Fibroblast of gingiva (primary cell): ENCODE measurements around the gene TMEM59L.

Experiments used
- DNase-seq: peaks from one replicate; pipeline ENCODE4 v3.0.0-alpha.2; 2011; ENCODE audit warnings: low read depth

TMEM59L gene

DNA sequence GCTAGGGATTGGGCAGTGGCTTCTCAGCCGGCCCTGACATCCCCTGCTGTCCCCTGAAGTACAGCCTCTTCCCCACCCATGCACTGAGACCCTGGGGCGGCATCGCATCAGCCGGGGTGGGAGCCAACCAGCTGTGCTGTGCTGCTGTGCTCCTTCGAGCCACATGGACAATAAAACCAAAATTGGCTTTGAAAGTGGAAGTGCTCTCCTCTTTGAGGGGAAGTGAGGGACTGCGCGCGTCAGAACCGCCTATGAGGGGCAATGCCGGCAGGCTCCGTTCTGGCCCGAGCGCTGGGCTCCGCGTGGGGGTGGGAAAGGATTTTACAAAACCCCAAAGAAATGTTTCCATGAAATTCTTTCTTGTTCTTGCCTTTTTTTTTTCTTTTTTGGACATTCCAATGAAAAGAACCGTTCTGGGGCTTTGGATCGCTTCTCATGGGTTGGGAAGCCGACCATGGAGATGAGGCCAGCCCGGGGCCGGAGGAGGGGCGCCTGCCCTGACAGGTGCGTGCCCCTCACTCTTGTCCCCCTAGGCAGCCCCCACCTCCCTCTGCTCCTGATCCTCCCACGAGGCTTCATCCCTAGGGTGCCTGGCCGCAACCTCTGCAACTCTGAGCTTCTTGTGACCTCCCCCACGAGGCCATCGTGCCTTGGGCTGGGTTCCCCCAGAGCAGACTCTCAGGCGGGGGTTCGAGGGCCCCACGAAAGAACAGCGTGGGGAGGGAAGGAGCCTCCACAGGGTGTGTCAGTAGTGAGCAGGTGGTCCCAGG lies 46.8 kb downstream of the TMEM59L start:
- no peak for DNase-seq

GRCh38 chr19:18660051-18660910 lies 47.6 kb downstream of the TMEM59L start:
- DNase-seq = peak; percentile 67

- DNase-seq = no peak
Measured at GRCh38 chr19:18660939-18661670, 48.4 kb downstream of the TMEM59L start.

DNA sequence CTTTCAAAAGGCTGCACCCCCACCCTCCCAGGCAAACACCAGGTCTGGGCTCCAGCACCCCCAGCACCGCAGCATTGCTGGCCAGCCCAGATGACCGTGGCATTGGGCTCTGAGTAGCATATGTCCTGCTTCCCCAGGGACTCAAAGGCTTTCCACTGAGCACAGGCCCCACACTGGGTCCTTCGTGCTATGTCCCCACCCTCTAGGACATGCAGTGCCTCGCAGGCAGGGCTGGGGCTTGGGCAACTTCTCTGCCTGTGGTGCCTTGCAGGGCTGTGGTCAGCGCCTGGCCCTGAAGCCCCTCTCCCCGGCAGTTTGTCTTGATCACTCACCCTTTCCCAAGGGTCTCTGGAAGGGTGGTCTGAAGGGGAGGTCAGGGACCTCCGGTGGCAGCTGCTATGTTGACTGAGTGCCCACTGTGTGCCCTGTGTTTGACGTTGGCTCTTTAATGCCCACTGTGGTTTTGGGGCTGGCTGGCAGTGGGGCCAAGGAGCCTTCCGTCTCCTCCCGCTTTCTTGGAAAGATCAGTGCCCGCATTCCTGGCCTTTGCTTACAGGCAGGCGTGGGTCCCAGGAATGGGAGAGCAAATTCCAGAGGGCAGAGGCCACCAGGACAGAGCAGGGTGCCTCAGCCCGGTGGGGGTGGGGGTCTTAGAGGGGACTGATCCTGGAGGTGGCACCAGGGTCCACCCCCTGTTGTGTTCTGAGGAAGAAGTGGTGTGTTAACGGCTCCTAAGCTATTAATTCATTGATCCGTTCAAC lies 50.5 kb downstream of the TMEM59L start:
- DNase-seq = no peak

DNA sequence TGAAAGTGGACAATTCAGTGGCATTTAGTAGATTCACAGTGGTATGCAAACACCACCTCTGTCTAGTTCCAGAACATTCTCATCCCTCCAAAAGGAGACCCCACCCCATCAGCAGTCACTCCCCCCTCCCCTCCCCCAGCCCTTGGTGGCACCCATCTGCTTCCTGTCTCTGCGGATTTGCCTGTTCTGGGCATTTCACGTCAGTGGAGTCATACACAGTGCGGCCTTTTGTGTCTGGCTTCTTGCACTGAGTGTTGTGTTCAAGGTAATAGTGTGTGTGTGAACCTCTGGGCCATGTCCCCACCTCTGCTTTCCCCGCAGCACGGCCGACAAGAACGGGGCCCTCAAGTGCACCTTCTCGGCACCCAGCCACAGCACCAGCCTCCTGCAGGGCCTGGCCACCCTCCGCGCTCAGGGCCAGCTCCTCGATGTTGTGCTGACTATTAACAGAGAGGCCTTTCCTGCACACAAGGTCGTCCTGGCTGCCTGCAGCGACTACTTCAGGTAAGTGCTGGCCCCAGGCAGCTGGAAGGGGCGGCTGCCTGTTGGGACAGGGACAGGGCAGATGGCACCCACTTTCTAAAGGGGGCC lies 51.4 kb downstream of the TMEM59L start:
- DNase-seq = no peak

DNA sequence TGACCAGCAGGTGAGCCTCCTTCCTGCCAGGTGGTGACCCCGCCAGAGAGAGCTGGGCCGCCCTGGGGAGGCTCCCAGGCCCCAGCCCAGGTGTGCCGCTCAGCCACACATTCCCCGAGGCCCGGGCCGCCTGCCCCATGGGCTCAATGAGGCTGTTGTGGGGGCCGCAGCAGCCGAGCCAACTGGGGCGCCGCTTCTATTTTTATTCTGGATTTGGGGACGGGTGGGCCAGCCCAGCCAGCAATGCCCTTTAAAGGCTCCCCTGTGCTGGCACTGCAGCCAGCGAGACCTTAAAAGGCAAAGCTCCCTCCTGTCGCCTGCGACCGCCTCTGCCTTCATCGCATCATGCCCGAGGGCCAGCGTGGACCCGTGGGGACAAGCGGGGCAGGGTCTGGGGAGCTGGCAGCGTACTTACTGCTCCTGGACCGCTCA lies 53.1 kb downstream of the TMEM59L start:
- no peak for DNase-seq

DNA sequence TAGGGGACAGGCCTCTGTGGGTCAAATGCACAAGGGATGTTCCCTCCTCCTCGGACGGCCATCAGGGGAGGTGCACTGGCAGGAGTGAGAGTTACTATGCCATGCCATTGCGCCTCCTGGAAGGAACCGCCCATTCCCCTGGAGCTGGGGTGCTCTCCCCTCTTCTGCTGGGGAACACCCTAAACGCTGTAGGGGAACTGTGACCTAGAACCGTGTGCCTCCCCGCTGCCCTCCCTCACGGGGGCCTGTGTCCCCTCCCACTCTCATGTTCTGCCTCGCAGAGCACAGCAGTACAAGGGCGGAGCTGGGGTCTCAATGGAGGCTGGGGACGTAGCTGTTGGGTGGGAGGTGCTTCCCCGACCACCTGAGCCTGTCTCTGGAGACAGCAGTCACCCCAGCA lies 53.6 kb downstream of the TMEM59L start:
- DNase-seq = no peak

DNA sequence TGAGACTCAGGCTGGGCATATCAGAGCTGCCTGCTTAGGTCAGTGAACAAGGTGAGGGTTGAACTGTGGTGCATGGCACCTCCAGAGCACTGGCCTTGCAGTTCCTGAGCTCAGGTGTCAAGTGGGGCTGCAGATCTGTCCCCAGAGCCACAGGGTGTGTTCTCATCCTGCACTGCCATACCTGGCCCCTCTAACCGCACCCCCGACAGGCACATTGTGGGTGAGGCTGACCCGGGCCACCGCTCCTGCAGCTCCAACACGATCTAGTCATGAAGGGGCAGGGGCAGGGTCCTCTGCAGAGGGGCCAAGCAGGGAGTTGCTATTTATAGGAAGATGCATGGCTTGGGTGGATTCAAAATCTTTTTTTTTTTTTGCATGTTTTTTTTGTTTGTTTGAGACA lies 54.1 kb downstream of the TMEM59L start:
- DNase-seq = no peak

DNA sequence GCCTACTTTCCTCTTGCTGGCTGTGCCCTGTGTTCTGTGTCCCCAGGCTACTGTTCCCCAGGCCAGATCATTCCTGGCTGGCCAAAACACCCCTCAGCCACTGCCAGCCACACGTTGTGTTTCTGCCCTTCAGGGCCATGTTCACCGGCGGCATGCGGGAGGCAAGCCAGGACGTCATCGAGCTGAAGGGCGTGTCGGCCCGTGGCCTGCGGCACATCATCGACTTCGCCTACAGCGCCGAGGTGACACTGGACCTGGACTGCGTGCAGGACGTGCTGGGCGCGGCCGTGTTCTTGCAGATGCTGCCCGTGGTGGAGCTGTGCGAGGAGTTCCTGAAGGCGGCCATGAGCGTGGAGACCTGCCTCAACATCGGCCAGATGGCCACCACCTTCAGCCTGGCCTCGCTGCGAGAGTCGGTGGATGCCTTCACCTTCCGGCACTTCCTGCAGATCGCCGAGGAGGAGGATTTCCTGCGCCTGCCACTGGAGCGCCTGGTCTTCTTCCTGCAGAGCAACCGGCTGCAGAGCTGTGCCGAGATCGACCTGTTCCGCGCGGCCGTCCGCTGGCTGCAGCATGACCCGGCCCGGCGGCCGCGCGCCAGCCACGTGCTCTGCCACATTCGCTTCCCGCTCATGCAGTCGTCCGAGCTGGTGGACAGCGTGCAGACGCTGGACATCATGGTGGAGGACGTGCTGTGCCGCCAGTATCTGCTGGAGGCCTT lies 55.0 kb downstream of the TMEM59L start:
- no peak for DNase-seq

GRCh38 chr19:18668252-18668631 lies 55.6 kb downstream of the TMEM59L start:
- no peak for DNase-seq

DNA sequence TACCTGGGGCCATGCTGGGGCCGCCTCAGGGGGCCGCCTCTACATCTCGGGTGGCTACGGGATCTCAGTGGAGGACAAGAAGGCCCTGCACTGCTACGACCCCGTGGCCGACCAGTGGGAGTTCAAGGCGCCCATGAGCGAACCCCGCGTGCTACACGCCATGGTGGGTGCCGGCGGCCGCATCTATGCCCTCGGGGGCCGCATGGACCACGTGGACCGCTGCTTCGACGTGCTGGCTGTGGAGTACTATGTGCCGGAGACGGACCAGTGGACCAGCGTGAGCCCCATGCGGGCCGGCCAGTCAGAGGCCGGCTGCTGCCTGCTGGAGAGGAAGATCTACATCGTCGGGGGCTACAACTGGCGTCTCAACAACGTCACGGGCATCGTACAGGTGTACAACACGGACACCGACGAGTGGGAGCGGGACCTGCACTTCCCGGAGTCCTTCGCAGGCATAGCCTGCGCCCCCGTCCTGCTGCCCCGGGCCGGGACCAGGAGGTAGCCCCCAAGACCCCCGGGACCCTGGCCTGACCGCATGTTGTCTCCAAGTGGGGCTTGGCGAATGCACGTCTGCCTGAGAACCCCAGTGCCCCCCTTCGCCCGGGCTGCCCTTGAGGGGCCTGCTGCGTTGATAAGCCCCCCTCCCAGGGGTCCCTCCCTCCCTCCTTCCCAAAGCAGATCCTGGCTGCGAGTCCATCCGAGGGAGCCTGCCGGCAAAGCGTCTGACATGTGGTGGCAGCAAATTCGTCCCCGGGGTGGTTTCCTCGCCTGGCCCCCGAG lies 56.3 kb downstream of the TMEM59L start:
- no peak for DNase-seq

- DNase-seq = no peak
Measured at GRCh38 chr19:18669524-18669817, 56.8 kb downstream of the TMEM59L start.

DNA sequence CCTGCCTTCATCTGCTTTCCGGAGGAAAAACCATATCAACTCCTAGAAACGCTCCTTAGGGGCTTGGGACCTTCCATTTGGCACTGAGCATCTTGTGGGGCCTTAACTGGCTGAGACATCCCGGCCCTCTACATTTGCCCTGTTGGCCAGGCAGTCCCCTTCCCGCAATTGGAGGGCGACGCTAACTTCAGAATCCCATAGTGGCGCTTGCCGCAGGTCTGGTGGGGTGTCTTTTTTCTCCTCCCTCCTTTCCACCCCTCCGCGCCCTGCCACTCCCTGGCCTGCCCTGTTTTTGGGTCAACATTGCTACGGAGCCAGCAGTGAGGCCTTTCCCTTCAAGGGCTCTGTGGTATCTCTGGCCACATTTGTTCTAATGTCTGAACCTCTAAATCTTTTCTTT lies 57.2 kb downstream of the TMEM59L start:
- no peak for DNase-seq

GRCh38 chr19:18670312-18670711 lies 57.6 kb downstream of the TMEM59L start:
- DNase-seq = no peak
